GM12873 (cell line): ENCODE measurements around the gene FHIT.

Experiments
- TF ChIP-seq, protein P1 (sequence below): IDR thresholded peaks from 2 replicates; pipeline ENCODE4 v1.5.1; 2012; ENCODE audit warnings: low read depth, mild to moderate bottlenecking, moderate library complexity, low read length, control low read depth; ENCODE audit not compliant: insufficient read depth; ENCODE audit errors: missing control alignments

FHIT gene

DNA sequence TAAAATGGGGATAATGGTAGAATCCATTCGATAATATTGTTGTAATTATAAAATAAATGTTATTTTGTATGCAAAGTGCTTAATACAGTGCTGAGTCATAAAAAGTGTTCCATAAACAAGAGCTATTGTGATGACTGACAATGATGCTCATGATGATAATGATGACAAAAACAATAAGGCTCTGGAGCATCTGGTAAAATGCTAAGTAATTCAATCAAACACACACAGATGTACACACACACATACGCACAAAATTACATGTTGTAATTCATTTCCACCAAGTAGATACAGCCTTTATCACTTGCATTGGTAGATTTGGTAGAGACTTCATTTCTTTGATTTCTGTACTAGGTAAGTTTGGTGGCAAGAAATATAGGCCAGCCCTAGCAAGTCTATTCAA lies 163.8 kb downstream of the FHIT start:
- TF ChIP-seq, protein P1, sequence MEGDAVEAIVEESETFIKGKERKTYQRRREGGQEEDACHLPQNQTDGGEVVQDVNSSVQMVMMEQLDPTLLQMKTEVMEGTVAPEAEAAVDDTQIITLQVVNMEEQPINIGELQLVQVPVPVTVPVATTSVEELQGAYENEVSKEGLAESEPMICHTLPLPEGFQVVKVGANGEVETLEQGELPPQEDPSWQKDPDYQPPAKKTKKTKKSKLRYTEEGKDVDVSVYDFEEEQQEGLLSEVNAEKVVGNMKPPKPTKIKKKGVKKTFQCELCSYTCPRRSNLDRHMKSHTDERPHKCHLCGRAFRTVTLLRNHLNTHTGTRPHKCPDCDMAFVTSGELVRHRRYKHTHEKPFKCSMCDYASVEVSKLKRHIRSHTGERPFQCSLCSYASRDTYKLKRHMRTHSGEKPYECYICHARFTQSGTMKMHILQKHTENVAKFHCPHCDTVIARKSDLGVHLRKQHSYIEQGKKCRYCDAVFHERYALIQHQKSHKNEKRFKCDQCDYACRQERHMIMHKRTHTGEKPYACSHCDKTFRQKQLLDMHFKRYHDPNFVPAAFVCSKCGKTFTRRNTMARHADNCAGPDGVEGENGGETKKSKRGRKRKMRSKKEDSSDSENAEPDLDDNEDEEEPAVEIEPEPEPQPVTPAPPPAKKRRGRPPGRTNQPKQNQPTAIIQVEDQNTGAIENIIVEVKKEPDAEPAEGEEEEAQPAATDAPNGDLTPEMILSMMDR: no peak

DNA sequence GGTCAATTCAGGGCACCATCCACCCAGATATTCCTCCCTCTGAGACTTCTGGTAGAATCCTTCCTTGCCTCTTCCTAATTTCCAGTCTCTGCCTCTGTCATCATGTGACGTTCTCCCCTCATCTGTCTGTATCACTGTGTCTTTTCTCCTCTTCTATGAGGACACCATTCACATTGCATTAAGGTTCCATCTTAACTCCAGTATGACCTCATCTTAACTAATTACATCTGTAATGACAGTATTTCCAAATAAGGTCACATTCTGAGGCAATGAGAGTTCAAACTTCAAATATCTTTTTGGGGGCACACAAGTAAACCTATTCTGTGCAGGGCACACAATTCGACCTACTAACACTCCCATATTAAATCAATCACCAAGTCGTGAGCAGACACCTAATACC lies 169.7 kb downstream of the FHIT start:
- TF ChIP-seq, protein P1: no peak

DNA sequence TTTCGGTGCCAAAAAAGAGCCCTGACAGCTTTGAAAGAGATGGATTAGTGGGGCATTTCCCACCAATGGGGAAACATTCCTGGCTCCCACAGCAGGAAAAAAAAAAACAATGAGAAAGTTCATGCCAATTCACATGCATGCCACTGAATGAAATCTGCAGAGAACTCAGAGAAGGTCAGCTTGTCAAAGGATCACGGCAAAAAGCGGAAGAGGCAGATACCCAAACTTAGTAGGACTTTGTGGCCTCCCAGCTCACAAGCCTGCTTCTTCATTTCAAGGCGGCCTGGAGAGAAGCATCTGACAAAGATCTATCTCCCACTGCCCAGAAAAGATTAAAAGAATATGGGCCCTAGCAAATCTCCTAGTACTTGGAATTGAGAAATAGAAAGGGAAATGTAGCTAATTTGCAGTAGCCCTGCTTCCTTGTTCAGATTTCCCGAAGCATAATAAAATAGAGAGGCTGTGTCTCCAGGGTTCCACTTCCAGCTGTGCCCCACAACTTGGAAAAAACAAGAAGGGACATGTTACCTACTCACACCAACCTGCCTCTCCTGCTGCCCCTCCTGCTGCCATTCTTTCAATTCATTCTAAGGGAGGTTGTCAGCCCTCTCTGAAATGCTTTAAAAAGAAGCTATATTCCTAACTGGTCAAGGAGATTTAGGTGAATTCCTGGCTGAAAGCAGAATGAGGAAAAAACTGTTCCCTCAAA lies 170.4 kb downstream of the FHIT start:
- TF ChIP-seq, protein P1: no peak

DNA sequence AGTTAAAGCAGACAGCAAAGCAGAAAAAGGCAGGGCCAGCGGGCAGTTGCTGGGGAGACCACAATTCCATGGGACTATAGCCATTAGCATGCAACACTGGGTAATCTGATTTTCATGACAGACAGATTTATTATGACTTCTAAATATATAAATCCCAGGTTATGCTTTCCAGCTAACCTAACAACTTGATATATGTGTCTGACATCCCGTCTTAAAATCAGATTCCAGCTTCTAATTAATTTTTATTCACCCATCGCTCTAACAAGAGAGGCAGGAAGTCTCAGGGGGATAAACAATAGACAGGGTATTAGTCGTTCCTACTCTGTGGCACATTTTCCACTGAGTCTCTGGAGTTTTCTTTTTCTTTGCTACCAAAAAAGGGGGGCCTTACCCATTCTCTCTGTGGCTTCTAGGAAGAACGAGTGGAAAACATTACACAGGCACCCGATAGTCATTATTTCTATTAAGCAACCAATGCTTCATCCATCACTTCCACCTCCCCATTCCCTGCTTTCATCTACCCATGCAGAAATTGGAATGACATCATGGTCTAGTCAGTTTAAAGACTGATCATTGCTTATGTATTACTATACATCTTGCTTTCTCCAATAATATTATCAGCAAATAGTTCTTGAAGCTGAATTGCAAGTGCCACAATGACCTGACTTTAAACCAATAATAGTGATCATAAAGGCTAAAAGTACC lies 173.1 kb downstream of the FHIT start:
- TF ChIP-seq, protein P1: no peak

DNA sequence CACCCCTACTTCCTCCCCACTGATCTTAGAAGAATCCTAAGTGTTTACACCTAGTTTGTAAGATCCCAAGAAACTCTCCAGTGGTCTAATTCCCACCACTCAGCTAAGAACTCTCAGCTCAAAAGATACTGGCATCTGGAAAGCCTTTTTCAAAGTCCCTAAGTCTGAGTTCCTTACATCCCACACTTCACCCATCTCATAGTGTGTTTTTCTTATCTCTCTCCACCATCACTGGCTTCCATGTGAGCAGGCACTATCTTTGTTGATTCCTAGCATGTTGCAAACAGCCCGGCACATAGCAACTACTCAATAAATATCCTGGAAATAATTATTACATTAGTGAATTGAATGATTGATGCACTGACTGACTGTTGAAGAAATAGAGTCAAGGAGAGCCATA lies 173.7 kb downstream of the FHIT start:
- TF ChIP-seq, protein P1: no peak

DNA sequence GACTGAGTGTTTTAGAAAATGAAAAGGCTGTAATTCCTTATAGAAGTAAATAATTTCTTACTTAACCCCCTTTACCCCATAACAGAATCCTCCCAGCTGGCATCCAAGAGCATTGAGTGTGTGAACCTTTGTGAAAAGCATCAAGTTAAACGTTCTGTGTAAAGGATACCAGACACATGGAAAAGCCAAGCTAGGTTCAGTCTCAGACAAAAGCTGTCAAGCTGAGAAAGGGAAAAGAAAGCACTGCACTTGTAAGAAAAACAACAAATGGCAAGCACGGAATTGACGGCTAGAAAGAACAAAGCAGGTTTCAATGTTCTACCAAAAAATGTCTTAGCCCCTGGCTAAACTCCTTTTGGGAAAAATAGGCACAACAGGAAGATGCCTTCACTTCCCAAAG lies 176.5 kb downstream of the FHIT start:
- TF ChIP-seq, protein P1: no peak

DNA sequence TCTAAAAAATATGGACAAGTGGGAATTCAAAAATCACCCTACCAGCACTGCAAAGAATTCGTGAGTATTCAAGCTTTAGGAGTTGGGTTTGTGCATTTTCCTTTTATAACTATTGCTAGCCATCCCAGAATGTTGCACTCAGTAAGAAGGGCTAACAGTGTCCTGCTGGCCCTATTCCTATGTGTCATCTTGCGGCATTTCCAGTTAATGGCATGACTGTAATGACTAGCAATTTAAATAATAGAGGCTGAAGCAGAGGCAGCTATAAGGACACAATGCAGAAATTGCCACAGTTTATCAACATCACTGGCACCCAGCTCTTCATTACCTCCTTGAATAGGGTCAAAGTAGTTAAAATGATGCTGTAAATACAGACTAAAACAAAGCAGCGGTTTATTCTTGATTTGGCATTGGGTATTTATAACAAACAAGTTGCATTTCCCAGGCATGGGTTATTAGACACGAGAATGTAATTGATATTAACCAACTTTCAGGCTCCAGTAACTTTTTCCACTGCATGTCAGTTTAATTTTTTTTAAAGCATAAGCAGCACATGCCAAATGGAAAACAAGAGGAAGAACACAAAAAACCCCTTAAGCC lies 177.6 kb downstream of the FHIT start:
- TF ChIP-seq, protein P1: no peak
